HG02981 (cell line): ENCODE measurements around the gene RPTN.
"Not testable (repeated sequence)": the region's sequence is repeated elsewhere in the genome, so short reads cannot be mapped to it uniquely, and the experiment has no call there.

Experiments
- ATAC-seq: cut with Tn5 transposase; IDR thresholded peaks from one replicate; pipeline ENCODE4 v1.9.1; 2021; ENCODE audit warnings: mild to moderate bottlenecking, moderate library complexity; ENCODE audit not compliant: unreplicated experiment

Gene RPTN

GRCh38 chr1:152165286-152166077 lies 6.5 kb upstream of the RPTN start:
- no peak for ATAC-seq

GRCh38 chr1:152164517-152165136 lies 5.6 kb upstream of the RPTN start:
- ATAC-seq: no peak

GRCh38 chr1:152162792-152163463 lies 3.9 kb upstream of the RPTN start:
- no peak for ATAC-seq

- no peak for ATAC-seq
Measured at GRCh38 chr1:152160576-152160975, 1.5 kb upstream of the RPTN start.

GRCh38 chr1:152153996-152154395 lies 5.0 kb downstream of the RPTN start:
- ATAC-seq: no peak

- ATAC-seq: no peak
Measured at GRCh38 chr1:152151646-152152045, 7.4 kb downstream of the RPTN start.

- ATAC-seq: no peak
Measured at GRCh38 chr1:152148981-152149380, 10.0 kb downstream of the RPTN start.

- no peak for ATAC-seq
Measured at GRCh38 chr1:152148051-152148450, 11.0 kb downstream of the RPTN start.

GRCh38 chr1:152145769-152146168 lies 13.3 kb downstream of the RPTN start:
- ATAC-seq: no peak

GRCh38 chr1:152144674-152145183 lies 14.3 kb downstream of the RPTN start:
- not testable (repeated sequence) for ATAC-seq

GRCh38 chr1:152143150-152143887 lies 15.7 kb downstream of the RPTN start:
- peak; percentile 48 for ATAC-seq

- no peak for ATAC-seq
Measured at GRCh38 chr1:152141971-152142584, 16.9 kb downstream of the RPTN start.

GRCh38 chr1:152137215-152137614 lies 21.8 kb downstream of the RPTN start:
- ATAC-seq: no peak

- no peak for ATAC-seq
Measured at GRCh38 chr1:152130186-152130585, 28.8 kb downstream of the RPTN start.

- ATAC-seq: no peak
Measured at GRCh38 chr1:152127673-152128072, 31.4 kb downstream of the RPTN start.

GRCh38 chr1:152125834-152126443 lies 33.1 kb downstream of the RPTN start:
- ATAC-seq: no peak

GRCh38 chr1:152118915-152119314 lies 40.1 kb downstream of the RPTN start:
- ATAC-seq: no peak

GRCh38 chr1:152115344-152115743 lies 43.7 kb downstream of the RPTN start, which contains the start of gene TCHH:
TCHH (minus strand) TSS chr1:152115444; CDS start chr1:152114080, 1,364 bp downstream.
- ATAC-seq: no peak

GRCh38 chr1:152112885-152113432 lies 46.1 kb downstream of the RPTN start:
- ATAC-seq: no peak
